Measurements from ENCODE around the gene ZNF423.

Gene ZNF423

GRCh38 chr16:49780433-49780832 is 75.5 kb downstream of the ZNF423 start:
- DNase-seq: no peak

GRCh38 chr16:49779979-49780378 is 75.9 kb downstream of the ZNF423 start:
- DNase-seq: no peak

GRCh38 chr16:49778202-49778930 is 77.5 kb downstream of the ZNF423 start:
- no peak for DNase-seq

GRCh38 chr16:49776734-49777133 is 79.2 kb downstream of the ZNF423 start:
- DNase-seq: no peak

- DNase-seq: no peak
Measured at GRCh38 chr16:49776085-49776595, 79.8 kb downstream of the ZNF423 start.

GRCh38 chr16:49775581-49775980 is 80.3 kb downstream of the ZNF423 start:
- DNase-seq: no peak

GRCh38 chr16:49775018-49775417 is 80.9 kb downstream of the ZNF423 start:
- no peak for DNase-seq

GRCh38 chr16:49773534-49774475 is 82.1 kb downstream of the ZNF423 start:
- DNase-seq: no peak

GRCh38 chr16:49767998-49768397 is 87.9 kb downstream of the ZNF423 start:
- no peak for DNase-seq

- DNase-seq: no peak
Measured at GRCh38 chr16:49767414-49767813, 88.5 kb downstream of the ZNF423 start.

- DNase-seq: no peak
Measured at GRCh38 chr16:49766225-49766624, 89.7 kb downstream of the ZNF423 start.

- DNase-seq: no peak
Measured at GRCh38 chr16:49763826-49764225, 92.1 kb downstream of the ZNF423 start.

GRCh38 chr16:49760815-49761214 is 95.1 kb downstream of the ZNF423 start:
- DNase-seq: no peak

- no peak for DNase-seq
Measured at GRCh38 chr16:49757559-49758069, 98.3 kb downstream of the ZNF423 start.

- DNase-seq: no peak
Measured at GRCh38 chr16:49756775-49757558, 98.9 kb downstream of the ZNF423 start.

- no peak for DNase-seq
Measured at GRCh38 chr16:49755716-49756505, 100.0 kb downstream of the ZNF423 start.

- DNase-seq: no peak
Measured at GRCh38 chr16:49755313-49755620, 100.6 kb downstream of the ZNF423 start.

GRCh38 chr16:49754495-49755312 is 101.2 kb downstream of the ZNF423 start:
- DNase-seq: no peak

GRCh38 chr16:49750341-49751000 is 105.4 kb downstream of the ZNF423 start:
- no peak for DNase-seq

- DNase-seq: no peak
Measured at GRCh38 chr16:49749816-49750215, 106.1 kb downstream of the ZNF423 start.

- DNase-seq: no peak
Measured at GRCh38 chr16:49748322-49748721, 107.6 kb downstream of the ZNF423 start.

Data from GDM1 (cell line).